ENCODE data around the gene MAP2. TPM values are rescaled to one million over a fixed set of nuclear protein-coding genes. Genes with fewer than 3 reads are reported as not detected.

Gene MAP2
- total and polyA plus RNA-seq, 2 of the 8 experiments (the other 6 are each of a cell fraction or from before 2014, with no cell fraction given), result 5.9 to 9.4 TPM

DNA sequence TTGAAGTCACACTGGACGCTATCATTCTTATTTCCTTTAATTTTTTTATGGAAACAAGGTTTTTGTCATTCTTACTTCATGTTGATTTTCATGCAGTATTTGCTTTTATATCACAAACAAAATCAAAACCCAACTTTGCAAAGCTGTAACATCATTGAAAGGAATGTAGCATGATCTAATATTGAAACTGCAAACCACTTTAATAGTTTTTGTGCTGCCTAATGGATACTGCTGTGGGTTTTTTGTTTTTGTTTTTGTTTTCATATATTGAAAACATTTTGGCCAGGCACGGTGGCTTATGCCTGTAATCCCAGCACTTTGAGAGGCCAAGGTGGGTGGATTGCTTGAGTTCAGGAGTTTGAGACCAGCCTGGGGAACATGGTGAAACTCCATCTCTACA, 81.6 kb downstream of the MAP2 start:
- Histone ChIP-seq H3K9me3 (ENCODE audit: insufficient read depth in 2 of 2, low read depth in 1 of 2, low read length in 1 of 2) (no peaks in the 10 kb centered on the region), H3K79me1 (ENCODE audit: low read depth, low read length) (no peaks in the 10 kb centered on the region), H3K56ac (replicated peaks; ENCODE audit: insufficient read length, low read depth, low read length) (no peak overlapping the region), H3K36me3 (ENCODE audit: control insufficient read depth in 2 of 4, insufficient read depth in 4 of 4, low read length in 3 of 4) (no peaks in the 10 kb centered on the region), H3K9ac (replicated peaks in 1 of 4; ENCODE audit: extremely low read depth in 1 of 4, low read depth in 3 of 4, low read length in 3 of 4) (no peak overlapping the region), H3K4me3 (ENCODE audit: extremely low read depth in 1 of 4, insufficient read depth in 2 of 4, low read depth in 3 of 4, low read length in 4 of 4) (no peak overlapping the region), H3K4ac (replicated peaks; ENCODE audit: insufficient read length, low read depth, low read length) (no peak overlapping the region), H3K27ac (ENCODE audit: low read depth, low read length) (no peak overlapping the region), H4K8ac (ENCODE audit: extremely low read depth, insufficient read depth, low read length) (no peak overlapping the region), H3K23ac (ENCODE audit: insufficient read length) (no peak overlapping the region), H2BK120ac (replicated peaks; ENCODE audit: low read depth, low read length) (no peak overlapping the region), H2AK5ac (ENCODE audit: low read depth, low read length) (no peak overlapping the region), H2AFZ (ENCODE audit: low read length) (no peak overlapping the region), H2BK12ac (ENCODE audit: low read depth, low read length) (no peak overlapping the region), H2BK15ac (ENCODE audit: low read length) (no peak overlapping the region), H3K27me3 (replicated peaks in 1 of 4; ENCODE audit: control insufficient read depth in 3 of 4, extremely low read depth in 1 of 4, insufficient read depth in 3 of 4, low read length in 3 of 4) (no peaks in the 10 kb centered on the region), H3K79me2 (ENCODE audit: control insufficient read depth in 1 of 2, insufficient read depth in 2 of 2, low read length in 2 of 2) (no peaks in the 10 kb centered on the region), H3K18ac (ENCODE audit: extremely low read depth, low read length) (no peak overlapping the region), H3K23me2 (ENCODE audit: low read depth, low read length) (no peaks in the 10 kb centered on the region), H3K4me2 (ENCODE audit: insufficient read depth in 1 of 2, low read depth in 2 of 2, low read length in 2 of 2) (no peak overlapping the region), H4K5ac (ENCODE audit: insufficient read length, low read depth, low read length) (no peak overlapping the region), H4K91ac (replicated peaks; ENCODE audit: insufficient read length, low read length) (no peak overlapping the region), H3K14ac (ENCODE audit: insufficient read length) (no peak overlapping the region), H2BK20ac (ENCODE audit: low read length) (no peak overlapping the region), H3K4me1 (replicated peaks in 1 of 4; ENCODE audit: control insufficient read depth in 3 of 4, insufficient read depth in 4 of 4, low read length in 3 of 4) (no peaks in the 10 kb centered on the region; a peak in 1 of 7 replicates), H4K20me1 (replicated peaks in 1 of 2; ENCODE audit: control insufficient read depth in 1 of 2, insufficient read depth in 2 of 2, low read length in 2 of 2) (no peaks in the 10 kb centered on the region), H2BK5ac (ENCODE audit: low read depth, low read length) (no peak overlapping the region)
- TF ChIP-seq, protein P1, sequence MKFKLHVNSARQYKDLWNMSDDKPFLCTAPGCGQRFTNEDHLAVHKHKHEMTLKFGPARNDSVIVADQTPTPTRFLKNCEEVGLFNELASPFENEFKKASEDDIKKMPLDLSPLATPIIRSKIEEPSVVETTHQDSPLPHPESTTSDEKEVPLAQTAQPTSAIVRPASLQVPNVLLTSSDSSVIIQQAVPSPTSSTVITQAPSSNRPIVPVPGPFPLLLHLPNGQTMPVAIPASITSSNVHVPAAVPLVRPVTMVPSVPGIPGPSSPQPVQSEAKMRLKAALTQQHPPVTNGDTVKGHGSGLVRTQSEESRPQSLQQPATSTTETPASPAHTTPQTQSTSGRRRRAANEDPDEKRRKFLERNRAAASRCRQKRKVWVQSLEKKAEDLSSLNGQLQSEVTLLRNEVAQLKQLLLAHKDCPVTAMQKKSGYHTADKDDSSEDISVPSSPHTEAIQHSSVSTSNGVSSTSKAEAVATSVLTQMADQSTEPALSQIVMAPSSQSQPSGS (IDR thresholded peaks at IDR 0.05; ENCODE audit: low read length), result no peak
- TF ChIP-seq EGR1 (IDR thresholded peaks at IDR 0.05; ENCODE audit: borderline replicate concordance, low read depth, low read length), result no peak
- no peak for TF ChIP-seq BACH1 (IDR thresholded peaks at IDR 0.05; ENCODE audit: low read length)
- no peak for TF ChIP-seq CEBPB (IDR thresholded peaks at IDR 0.05; ENCODE audit: low read depth, low read length)
- no peak for TF ChIP-seq CHD2 (IDR thresholded peaks at IDR 0.05; ENCODE audit: low read length)
- TF ChIP-seq POLR2AphosphoS5 (IDR thresholded peaks at IDR 0.05; ENCODE audit: low read depth, low read length), result no peak
- TF ChIP-seq SIRT6 (IDR thresholded peaks at IDR 0.05; ENCODE audit: low read length), result no peak
- no peak for TF ChIP-seq TBP (IDR thresholded peaks at IDR 0.05; ENCODE audit: low read depth, low read length)
- TF ChIP-seq TCF12 (IDR thresholded peaks at IDR 0.05; ENCODE audit: low read depth, low read length), result no peak
- no peak for TF ChIP-seq JUN (IDR thresholded peaks at IDR 0.05; ENCODE audit: low read depth, low read length)
- TF ChIP-seq SP1 (IDR thresholded peaks at IDR 0.05; ENCODE audit: low read depth, low read length), result no peak
- TF ChIP-seq MAFK (IDR thresholded peaks at IDR 0.05; ENCODE audit: low read depth, low read length), result no peak
- DNase-seq (ENCODE audit: low read depth in 1 of 2, low spot score in 2 of 2) (no peak), FAIRE-seq (no peak)
- POLR2A ChIA-PET (ENCODE audit: partially characterized antibody), result no interaction called here
- WGBS, 2 experiments (ENCODE audit: extremely low coverage in 1 of 2, insufficient coverage in 1 of 2, insufficient read length in 1 of 2, insufficient replicate concordance in 2 of 2, low coverage in 1 of 2, low lambda C conversion rate in 2 of 2, missing lambda C conversion rate in 1 of 2), result 89% methylated on average over 2 of the region's 2 CpGs; no CpG with 5 or more reads in 1 of the 2 experiments
- CTCF ChIA-PET (ENCODE audit: partially characterized antibody), result no interaction called here

Data from H1 (cell line).